NCI-H526 treated with DMSO at 0.1 percent for 48 hours (cell line): Measurements from ENCODE around the gene HACE1.
A peak's percentile ranks its signal among the peaks of the same experiment; 100 is the strongest.
"Not testable (repeated sequence)": the region's sequence is repeated elsewhere in the genome, so short reads cannot be mapped to it uniquely, and the experiment has no call there.

Source experiments
- DNase-seq: peaks from one replicate; lab custom pipeline; 2025; lab: John Stamatoyannopoulos, UW

HACE1 gene

DNA sequence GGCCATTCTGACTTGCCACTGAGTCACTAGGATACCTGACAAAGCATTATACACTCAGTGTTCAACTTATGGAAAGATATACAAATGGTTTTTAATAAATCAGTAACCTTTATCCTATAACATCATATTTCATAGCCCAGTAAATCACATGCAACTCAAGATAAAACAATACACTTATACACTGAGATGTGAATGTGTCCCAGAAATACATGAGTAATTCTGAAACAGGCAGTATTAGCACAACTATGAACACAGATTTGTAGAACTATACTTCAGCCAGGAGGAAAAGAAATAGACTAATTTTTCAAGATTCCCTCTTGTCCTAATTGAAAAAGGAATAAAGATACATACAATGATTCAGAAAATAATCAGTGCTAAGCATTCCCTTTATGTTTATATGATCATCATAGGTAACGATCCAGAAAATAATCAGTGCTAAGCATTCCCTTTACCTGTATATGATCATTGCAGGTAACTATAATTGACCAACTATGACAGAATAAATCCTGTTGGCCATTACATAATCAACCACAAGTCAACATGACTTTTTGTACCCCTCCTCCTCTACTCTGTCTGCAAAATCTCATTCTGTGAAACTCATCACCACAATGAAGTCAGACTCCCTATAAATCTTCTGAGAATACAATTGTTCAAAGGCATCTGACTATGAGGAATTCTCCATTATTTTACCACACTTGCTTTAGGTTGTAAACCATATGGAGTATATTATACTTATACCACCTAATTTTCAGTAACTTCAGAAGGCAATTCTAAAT, 30.3 kb downstream of the HACE1 start:
- DNase-seq, result no peak

DNA sequence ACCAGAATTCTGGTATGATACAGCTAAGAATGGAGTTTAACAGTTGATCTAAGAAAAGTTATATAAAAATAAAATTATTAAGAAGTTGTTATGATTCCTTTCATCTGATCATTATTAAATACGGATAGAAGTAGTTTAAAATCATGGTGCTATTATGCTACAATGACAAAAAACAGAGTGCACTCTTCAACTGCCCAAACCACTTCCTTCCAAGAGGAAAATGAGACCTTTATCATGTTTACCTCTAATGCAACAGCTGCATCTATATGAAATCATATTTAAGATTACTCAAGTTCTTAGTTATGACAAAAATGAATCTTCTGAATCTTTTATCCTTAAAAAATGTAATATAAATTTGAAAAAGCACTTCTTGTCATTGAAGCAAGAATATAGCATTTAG, 31.2 kb downstream of the HACE1 start:
- DNase-seq, result no peak

DNA sequence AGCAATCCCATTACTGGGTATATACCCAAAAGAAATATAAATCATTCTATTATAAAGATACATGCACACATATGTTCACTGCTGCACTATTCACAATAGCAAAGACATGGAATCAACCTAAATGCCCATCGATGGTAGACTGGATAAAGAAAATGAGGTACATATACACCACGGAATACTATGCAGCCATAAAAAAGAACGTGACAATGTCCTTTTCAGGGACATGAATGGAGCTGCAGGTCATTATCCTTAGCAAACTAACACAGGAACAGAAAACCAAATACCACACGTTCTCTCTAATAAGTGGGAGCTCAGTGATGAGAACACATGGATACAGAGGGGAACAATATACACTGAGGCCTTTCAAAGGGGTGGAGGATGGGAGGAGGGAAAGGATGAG, 38.9 kb downstream of the HACE1 start:
- not testable (repeated sequence) for DNase-seq

DNA sequence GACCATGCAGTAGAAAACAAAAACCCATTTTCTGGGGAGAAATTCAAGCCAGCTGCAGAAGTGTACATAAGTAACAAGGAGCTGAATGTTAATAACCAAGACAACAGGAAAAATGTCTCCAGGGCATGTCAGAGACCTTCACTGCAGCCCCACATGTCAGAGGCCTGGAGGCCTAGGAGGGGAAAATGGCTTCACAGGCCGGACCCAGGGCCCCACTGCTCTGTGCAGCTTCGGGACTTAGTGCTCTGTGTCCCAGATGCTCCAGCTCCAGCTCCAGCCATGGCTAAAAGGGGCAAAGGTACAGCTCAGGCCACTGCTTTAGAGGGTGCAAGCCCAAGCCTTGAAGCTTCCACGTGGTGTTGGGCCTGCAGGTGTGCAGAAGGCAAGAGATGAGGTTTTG, 43.6 kb downstream of the HACE1 start:
- no peak for DNase-seq

DNA sequence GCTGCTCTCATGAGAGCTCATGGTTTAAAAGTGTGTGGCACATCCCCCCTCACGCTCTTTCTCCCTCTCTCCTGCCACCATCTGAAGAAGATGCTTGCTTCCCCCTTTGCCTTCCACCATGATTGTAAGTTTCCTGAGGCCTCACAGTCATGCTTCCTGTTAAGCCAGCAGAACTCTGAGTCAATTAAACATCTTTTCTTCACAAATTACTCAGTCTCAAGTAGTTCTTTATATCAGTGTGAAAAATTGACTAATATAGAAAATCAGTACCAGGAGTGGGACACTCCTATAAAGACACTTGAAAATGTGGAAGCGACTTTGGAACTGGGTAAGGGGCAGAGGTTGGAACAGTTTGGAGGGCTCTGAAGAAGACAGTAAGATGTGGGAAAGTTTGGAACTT, 45.0 kb downstream of the HACE1 start:
- DNase-seq, result no peak

DNA sequence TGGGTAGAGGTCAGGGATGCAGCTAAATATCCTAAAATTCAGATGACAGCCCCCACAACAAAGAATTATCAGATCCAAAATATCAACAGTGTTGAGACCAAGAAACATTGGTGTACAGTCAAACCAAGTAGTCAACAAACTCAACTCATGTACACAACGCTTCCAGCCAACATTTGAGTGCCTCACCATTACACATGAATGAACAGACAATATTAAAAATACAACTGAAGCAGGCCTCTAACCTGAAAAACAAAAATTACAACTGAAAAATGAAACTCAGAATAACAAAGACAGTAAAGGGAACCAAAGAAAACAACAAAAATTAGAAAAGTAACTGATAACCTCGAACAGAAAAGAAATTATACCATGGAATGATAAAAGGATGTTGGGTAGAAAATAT, 46.2 kb downstream of the HACE1 start:
- no peak for DNase-seq

DNA sequence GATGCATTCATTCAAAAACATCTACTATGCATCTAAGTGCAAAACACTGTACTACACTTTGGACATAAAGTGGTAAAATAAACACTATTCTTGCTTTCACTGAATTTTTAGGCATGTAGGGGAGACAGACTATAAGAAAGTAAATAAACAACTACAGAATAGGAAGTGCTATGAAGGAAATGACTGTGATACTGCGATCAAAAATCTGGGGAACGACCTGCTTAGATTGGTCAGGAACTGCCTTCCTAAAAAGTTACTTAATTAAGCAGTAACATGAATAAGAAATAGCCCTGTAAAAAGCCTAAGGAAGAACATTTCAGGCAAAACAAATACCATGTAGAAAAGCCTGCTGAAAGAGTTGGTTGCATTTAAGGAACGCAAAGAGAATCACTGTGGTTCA, 50.6 kb downstream of the HACE1 start:
- no peak for DNase-seq

DNA sequence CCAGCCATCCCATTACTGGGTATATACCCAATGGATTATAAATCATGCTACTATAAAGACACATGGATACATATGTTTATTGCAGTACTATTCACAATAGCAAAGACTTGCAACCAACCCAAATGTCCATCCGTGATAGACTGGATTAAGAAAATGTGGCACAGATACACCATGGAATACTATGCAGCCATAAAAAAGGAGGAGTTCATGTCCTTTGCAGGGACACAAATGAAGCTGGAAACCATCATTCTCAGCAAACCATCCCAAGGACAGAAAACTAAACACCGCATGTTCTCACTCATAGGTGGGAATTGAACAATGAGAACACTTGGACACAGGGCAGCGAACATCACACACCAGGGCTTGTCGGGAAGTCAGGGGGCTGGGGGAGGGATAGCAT, 54.4 kb downstream of the HACE1 start:
- not testable (repeated sequence) for DNase-seq

DNA sequence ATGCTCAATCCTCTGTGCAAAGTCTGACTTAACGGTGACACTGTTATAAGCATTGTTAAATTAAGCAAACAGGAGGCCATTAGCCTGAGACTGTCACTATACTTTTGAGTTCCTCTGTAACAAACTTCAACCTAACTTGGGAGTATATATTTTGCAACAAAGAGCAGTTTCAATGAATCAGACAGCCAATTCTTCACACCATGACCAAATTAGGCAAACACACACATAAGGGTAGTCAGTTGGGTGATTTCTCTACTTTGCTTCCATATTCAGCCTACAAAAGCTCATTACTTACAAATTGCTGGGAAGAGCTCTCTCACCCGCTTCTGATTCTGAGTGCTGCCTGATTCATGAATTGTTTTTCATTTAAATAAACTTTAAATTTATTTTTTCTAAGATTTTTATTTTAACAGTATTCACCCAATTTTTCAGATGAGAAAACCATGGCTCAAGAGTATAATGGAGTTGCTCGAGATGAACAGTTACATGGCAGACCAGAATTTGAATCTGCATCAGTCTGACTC, 60.5 kb downstream of the HACE1 start:
- no peak for DNase-seq

DNA sequence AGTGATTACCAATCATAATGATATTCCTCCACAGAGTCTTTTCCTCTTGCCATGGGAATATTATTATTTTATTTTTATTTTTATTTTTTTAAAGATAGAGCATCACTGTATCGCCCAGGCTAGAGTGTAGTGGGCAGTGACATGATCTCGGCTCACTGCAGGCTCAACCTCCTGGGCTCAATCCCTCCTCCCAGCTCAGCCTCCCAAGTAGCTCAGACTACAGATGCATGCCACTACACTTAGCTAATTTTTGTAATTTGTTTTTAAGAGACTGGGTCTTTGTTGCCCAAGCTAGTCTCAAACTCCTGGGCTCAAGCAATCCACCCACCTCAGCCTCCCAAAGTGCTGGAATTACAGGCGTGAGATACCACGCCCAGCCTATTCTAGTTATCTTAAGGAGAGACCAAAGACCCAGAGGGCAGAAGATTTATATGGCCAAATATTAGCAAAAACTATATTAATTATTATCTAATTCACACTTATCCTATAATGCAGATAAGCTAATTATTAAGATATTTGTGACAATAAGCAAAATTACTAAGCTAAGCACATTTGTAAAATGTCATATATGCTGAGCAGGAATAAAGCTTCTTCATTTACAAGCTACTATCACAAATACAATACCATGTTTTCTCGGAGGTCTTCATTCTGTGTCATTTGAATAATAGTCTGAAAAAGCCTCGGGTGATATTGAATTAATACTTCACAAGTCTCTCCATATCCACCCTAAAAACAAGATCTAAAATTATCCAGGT, 63.5 kb downstream of the HACE1 start:
- no peak for DNase-seq

DNA sequence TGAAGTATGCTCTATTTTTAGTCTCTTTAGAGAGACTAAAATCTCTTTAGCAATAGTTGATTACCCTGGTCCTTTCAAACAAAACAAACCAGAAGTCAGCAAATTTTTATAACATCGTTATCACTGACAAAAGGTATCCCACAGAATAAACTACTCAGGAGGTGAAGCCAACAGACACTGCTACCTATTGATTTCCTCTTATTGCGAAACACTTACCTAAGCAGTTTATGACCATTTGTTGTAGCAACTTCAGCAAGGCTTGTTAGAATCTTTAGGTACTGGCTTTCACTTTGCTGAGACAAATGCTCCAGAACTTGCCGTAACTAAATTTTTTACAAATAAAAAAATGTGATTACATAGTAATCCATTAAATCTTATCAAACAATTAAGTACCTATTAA, 64.4 kb downstream of the HACE1 start:
- no peak for DNase-seq

DNA sequence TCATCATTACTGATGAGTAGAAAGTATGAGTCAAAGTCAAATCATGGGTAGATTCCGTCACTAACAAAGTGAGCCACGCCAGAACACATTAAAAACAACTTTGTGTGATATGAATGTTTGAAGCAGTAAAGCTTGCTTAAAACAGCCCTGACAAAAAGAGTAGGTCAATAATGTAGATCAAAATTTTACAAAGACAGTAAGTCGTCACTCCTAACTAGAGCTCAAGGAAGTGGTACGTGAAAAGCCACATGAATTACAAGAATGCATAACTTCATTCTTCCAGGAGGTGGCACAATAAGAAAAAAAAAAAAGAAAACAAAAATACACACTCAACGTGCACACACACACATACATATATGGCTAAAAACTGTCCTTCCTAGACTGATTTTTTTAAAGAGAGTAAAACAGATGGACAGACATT, 69.9 kb downstream of the HACE1 start:
- peak; percentile 10 for DNase-seq

DNA sequence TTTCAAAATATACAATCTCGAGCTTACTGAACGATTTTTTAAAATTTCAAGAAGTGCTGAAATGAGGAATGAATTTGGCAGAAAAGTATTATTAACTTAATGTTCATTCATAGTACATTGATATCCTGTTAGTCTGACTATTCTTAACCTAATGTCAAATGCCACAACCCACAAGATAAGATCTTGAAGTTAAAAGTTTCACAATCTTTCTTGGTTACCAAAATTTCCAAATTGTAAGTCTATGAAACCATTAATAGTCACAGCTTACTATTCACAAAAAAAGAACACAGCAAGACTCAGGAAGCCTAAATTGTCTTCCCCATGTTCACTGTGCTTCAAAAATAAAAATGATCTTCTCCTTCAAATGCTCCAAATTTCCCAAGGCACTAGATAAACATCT, 71.3 kb downstream of the HACE1 start:
- no peak for DNase-seq

DNA sequence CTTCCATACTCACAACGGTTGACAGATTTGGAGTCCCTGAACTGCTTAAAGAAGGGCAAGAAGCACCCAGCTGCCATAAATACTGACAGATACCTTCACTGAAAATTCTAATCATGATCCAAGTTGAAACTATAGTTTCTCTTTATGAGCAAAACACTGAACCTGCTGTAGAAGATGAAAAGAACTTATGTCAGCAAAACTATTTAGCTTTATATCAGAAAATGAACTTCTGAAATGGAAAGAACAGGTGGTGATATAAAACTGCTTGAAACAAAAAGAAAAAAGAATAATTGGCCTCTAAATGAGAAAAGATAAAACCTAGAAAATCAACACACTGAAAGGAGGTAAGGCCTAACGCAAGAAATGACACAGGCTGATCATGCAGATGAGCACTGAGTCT, 72.4 kb downstream of the HACE1 start:
- no peak for DNase-seq

DNA sequence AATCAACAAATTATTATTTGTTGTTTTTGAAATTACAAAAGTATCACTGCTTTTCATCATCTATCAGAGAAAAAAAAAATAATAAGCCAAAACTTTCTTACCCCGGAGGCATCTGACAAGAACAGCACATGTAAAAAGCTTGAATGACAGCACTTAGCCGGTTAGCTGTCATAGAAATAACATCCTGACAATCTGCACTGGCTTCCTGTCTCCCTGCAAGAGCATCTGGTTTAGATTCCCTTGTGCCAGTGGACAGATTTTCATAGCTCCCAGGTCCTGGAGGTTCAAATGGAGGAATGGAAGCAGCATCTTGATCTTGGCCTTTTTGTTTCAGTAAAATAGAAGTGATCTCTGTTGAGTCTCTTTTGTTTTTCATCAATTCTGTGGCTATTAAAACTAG, 74.8 kb downstream of the HACE1 start:
- DNase-seq, result no peak

DNA sequence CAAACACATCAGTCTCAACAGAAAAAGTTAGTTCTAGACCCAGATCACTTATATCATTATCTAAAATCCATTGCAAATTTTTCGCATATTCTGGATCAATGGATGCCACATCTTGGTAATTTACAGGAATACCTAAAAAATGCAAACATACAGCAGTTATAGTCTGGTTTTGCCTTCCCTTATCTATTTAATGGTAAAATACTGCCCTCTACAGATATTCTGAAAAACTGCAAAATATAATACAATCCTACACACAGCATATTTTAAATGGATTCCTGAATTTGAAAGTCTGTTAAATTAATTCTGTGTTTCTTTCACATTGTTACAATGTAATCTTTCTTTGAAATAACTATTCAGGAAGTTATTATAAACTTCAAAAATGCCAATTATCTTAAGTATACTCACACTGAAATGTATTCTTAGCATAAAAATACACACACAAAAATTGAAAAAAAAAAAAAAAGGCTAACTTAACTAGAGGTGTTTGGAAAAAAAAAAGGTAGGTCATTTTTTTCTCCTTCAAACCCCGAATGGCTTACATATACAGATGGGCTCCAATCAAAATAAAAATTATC, 88.4 kb downstream of the HACE1 start:
- DNase-seq, result peak; percentile 28

DNA sequence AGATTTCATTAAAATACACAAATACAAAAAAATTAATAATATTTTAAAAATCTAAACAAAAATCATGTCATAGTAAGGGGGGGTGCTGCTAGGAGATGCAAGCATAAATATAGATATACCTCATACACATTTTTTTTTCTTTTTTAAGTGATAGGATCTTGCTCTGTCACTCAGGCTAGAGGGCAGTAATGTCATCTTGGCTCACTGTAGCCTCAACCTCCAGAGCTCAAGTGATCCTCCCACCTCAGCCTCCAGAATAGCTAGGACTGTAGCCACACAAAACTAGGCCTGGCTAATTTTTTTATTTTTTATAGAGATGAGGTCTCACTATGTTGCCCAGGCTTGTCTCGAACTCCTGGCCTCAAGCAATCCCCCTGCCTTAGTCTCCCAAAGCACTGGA, 90.8 kb downstream of the HACE1 start:
- DNase-seq, result no peak

DNA sequence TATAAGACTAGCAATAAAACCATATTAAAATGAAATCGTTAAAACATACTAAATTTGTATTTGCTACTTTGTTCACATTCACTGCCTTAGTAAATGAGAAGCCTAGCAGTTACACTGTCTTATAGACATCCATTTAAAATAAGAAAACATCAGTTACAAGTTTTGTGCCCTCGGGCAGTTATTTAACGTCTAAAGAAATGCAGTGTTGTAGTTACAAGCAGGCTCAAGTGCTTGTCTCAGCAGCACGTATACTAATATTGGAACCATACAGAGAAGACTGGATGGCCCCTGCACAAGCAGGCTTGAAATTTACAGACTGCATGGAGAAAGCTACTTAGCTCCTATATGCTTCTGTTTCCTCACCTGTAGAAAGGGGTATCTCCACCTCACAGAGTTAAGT, 93.1 kb downstream of the HACE1 start:
- no peak for DNase-seq

DNA sequence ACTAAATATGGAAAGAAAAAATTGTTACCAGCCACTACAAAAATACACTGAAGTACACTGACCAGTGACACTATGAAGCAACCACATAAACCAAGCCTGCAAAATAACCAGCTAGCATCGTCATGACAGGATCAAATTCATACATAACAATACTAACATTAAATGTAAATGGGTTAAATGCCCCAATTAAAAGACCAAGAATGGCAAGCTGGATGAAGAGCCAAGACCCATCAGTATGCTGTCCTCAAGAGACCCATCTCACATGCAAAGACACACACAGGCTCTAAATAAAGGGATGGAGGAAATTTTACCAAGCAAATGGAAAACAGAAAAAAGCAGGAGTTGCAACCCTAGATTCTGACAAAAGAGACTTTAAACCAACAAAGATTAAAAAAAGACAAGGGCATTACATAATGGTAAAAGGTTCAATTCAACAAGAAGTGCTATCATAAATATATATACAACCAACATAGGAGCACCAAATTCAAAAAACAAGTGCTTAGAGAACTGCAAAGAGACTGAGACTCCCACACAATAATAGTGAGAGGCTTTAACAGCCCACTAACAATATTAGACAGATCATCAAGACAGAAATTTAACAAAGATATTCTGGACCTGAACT, 104.8 kb downstream of the HACE1 start:
- DNase-seq, result no peak

DNA sequence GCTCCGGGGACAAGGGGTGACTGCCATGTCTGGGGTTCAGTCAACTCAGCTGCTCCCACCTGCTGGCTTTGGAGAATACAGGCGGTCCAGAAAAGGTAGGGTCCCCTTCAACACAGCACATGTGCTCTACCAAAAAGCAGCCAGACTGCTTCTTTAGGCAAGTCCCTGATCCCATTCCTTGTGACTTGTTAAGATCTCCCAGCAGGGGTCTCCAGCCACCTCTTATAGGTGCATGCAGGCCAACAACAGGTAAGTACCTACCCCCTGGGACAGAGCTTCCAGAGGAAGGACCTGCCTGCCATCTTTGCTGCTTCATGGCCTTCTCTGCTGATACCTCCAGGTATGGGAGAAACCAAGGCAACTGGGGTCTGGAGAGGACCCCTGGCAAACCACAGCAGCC, 106.5 kb downstream of the HACE1 start:
- DNase-seq, result no peak

DNA sequence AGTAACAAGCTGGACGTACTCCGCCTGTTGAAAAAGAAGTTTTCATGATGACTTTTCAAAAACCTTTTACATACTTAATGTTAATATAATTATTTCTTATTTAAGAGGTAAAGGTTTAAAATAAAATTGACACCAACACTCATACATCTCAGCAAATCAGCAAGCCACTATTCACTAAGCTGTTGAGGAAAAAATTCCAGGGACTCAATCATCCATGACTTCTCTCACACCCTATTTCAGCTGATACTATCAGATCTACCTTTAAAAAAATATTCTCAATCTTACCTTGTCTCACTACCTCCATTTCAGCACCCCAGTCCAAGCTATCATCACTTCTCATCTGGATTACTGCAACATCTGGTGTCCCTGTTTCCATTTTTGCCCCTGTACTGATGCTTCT, 109.3 kb downstream of the HACE1 start:
- no peak for DNase-seq

DNA sequence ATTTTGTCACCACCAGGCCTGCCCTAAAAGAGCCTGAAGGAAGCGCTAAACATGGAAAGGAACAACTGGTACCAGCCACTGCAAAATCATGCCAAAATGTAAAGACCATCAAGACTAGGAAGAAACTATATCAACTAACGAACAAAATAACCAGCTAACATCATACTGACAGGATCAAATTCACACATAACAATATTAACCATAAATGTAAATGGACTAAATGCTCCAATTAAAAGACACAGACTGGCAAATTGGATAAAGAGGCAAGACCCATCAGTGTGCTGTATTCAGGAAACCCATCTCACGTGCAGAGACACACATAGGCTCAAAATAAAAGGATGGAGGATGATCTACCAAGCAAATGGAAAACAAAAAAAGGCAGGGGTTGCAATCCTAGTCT, 120.6 kb downstream of the HACE1 start:
- DNase-seq, result not testable (repeated sequence)

DNA sequence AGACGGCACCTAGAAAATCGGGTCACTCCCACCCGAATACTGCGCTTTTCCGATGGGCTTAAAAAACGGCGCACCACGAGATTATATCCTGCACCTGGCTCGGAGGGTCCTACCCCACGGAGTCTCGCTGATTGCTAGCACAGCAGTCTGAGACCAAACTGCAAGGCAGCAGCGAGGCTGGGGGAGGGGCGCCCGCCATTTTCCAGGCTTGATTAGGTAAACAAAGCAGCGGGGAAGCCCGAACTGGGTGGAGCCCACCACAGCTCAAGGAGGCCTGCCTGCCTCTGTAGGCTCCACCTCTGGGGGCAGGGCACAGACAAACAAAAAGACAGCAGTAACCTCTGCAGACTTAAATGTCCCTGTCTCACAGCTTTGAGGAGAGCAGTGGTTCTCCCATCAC, 122.2 kb downstream of the HACE1 start:
- not testable (repeated sequence) for DNase-seq
